Lower leg skin (tissue), 4 donors: ENCODE data around the gene IP6K1. TPM values are rescaled to one million over a fixed set of nuclear protein-coding genes. Genes with fewer than 3 reads are reported as not detected.

Experiments used
- DNase-seq, 2 donors: peaks; one replicate each; pipeline ENCODE4 v3.0.0-alpha.2; 2019; ENCODE audit warnings: low spot score in 2 of 2
- H3K4me3 ChIP-seq: fragments of 200-600 bp; sonication (generic); 2 replicates; pipeline ENCODE4 v1.5.1; 2017; ENCODE audit warnings: mild to moderate bottlenecking, low read depth; ENCODE audit not compliant: poor library complexity, severe bottlenecking
- CTCF ChIP-seq, 3 donors: fragments of 450-650 bp; IDR thresholded peaks; one replicate each; pipeline ENCODE4 v1.5.1; 2016; ENCODE audit warnings: antibody characterized with exemption in 3 of 3, mild to moderate bottlenecking in 3 of 3, moderate library complexity in 2 of 3
- POLR2A ChIP-seq, 2 donors: fragments of 450-650 bp; IDR thresholded peaks; one replicate each; pipeline ENCODE4 v1.6.1; 2016 to 2017; ENCODE audit warnings: antibody characterized with exemption in 2 of 2, mild to moderate bottlenecking in 1 of 2, moderate library complexity in 1 of 2
- WGBS, 2 donors: methylation state at CpG; one replicate each; pipeline ENCODE4 v1.1.5; 2018; 5-methylcytosine and 5-hydroxymethylcytosine counted together
- intact Hi-C: fragments of 100-400 bp; cut with DNase I; formaldehyde crosslinking; loops from one replicate; pipeline ENCODE4 v1.15.0; 2023; ENCODE audit warnings: low total_unique reads
- total RNA-seq, 4 donors: library from RNA; depleted of rRNA; stranded (reverse); fragments of >200 nt; gene quantifications; one replicate each; pipeline ENCODE4 v1.1.0, GENCODE V29; 2016

IP6K1 gene
- total RNA-seq, 4 donors from 2014 or later: 44.1 to 56.5 (median 51.6) TPM

- TF ChIP-seq POLR2A (IDR thresholded peaks at IDR 0.05): no peak
- TF ChIP-seq CTCF (IDR thresholded peaks at IDR 0.05): no peak
- H3K4me3 ChIP-seq: no peak overlapping the region
- intact Hi-C loops: no loop called here
- 95 to 98% methylated on average over 6 of the region's 6 CpGs for WGBS, 2 donors
- peak in 1 of 2 donors; percentile 37 for DNase-seq
Measured at GRCh38 chr3:49734752-49735151, 51.6 kb downstream of the IP6K1 start.

GRCh38 chr3:49733551-49733950 is 52.8 kb downstream of the IP6K1 start:
- TF ChIP-seq POLR2A (IDR thresholded peaks at IDR 0.05) (no peak), CTCF (IDR thresholded peaks at IDR 0.05) (no peak)
- intact Hi-C loops: no loop called here
- no peak overlapping the region for H3K4me3 ChIP-seq
- WGBS, 2 donors: 83 to 100% methylated on average over 1 of the region's 1 CpG
- DNase-seq: peak in 1 of 2 donors; percentile 42

- TF ChIP-seq CTCF (IDR thresholded peaks at IDR 0.05) (no peak), POLR2A (IDR thresholded peaks at IDR 0.05) (no peak)
- intact Hi-C loops: no loop called here
- no peak overlapping the region for H3K4me3 ChIP-seq
- DNase-seq: peak in 1 of 2 donors; percentile 74
- WGBS, 2 donors: 91% methylated on average over 11 of the region's 11 CpGs
Measured at GRCh38 chr3:49732597-49732996, 53.7 kb downstream of the IP6K1 start.

- peak in 1 of 2 donors; percentile 53 for DNase-seq
- no peak for TF ChIP-seq CTCF (IDR thresholded peaks at IDR 0.05)
- no peak for TF ChIP-seq POLR2A (IDR thresholded peaks at IDR 0.05)
- intact Hi-C loops: loop anchor here (10.0 kb wide), 1 partner anchor 55 kb away; the partner anchor contains the start of gene IP6K1
- WGBS, 2 donors: 96 to 100% methylated on average over 4 of the region's 4 CpGs
- no peak overlapping the region for H3K4me3 ChIP-seq
Measured at GRCh38 chr3:49729966-49730609, 56.3 kb downstream of the IP6K1 start.

- TF ChIP-seq CTCF (IDR thresholded peaks at IDR 0.05) (no peak), POLR2A (IDR thresholded peaks at IDR 0.05) (no peak)
- intact Hi-C loops: loop anchor here (10.0 kb wide), 1 partner anchor 57 kb away; the partner anchor contains the start of gene IP6K1
- peak in 1 of 2 donors; percentile 76 for DNase-seq
- H3K4me3 ChIP-seq: no peak overlapping the region
- 89 to 94% methylated on average over 15 of the region's 15 CpGs for WGBS, 2 donors
Measured at GRCh38 chr3:49727924-49728361, 58.4 kb downstream of the IP6K1 start.
